Esophagus squamous epithelium (tissue), 5 donors: ENCODE measurements around the gene ZNF189. TPM values are rescaled to one million over a fixed set of nuclear protein-coding genes. Genes with fewer than 3 reads are reported as not detected.

Experiments used
- DNase-seq: peaks from one replicate; lab custom pipeline; 2025; lab: John Stamatoyannopoulos, UW
- H3K27ac ChIP-seq, 4 donors: fragments of 200-600 bp; sonication (generic); one replicate each; pipeline ENCODE4 v1.5.1; 2016 to 2019; ENCODE audit warnings: mild to moderate bottlenecking in 1 of 4
- H3K27me3 ChIP-seq, 4 donors: fragments of 200-600 bp; sonication (generic); 1 replicate in 3 of 4; 2 replicates in 1 of 4; pipeline versions ENCODE4 v1.5.1 to v1.6.0; 2017 to 2021; ENCODE audit warnings: antibody characterized with exemption in 1 of 4
- H3K36me3 ChIP-seq, 3 donors: fragments of 200-600 bp; sonication (generic); one replicate each; pipeline ENCODE4 v1.5.1; 2016 to 2019
- H3K4me1 ChIP-seq, 3 donors: fragments of 200-600 bp; sonication (generic); one replicate each; pipeline ENCODE4 v1.5.1; 2017 to 2019
- H3K4me3 ChIP-seq, 4 donors: fragments of 200-600 bp; sonication (generic); 1 replicate in 3 of 4; 2 replicates in 1 of 4; pipeline ENCODE4 v1.5.1; 2016 to 2019; ENCODE audit warnings: mild to moderate bottlenecking in 2 of 4, moderate library complexity in 1 of 4
- H3K9me3 ChIP-seq, 3 donors: fragments of 200-600 bp; sonication (generic); one replicate each; pipeline ENCODE4 v1.5.1; 2016 to 2019
- POLR2A ChIP-seq, 4 donors: fragments of 450-650 bp; IDR thresholded peaks; one replicate each; pipeline ENCODE4 v1.6.1; 2017; ENCODE audit warnings: antibody characterized with exemption in 4 of 4, mild to moderate bottlenecking in 4 of 4, moderate library complexity in 3 of 4
- WGBS, 2 donors: methylation state at CpG; one replicate each; pipeline ENCODE4 v1.1.5; 2018; 5-methylcytosine and 5-hydroxymethylcytosine counted together
- intact Hi-C: fragments of 100-400 bp; cut with DNase I; formaldehyde crosslinking; loops from one replicate; pipeline ENCODE4 v1.15.0; 2022
- total RNA-seq, 4 donors: library from RNA; depleted of rRNA; stranded (reverse); fragments of >200 nt; gene quantifications; one replicate each; pipeline ENCODE4 v1.1.0, GENCODE V29; 2016
- TF ChIP-seq, protein P1 (sequence below), 6 experiments: fragments of 450-650 bp in 4 of 6; fragments of 200-600 bp in 2 of 6; sonication (generic) in 2 of 6; IDR thresholded peaks; one replicate each; pipeline ENCODE4 v1.5.1; 2016 to 2019; ENCODE audit warnings: antibody characterized with exemption in 6 of 6, mild to moderate bottlenecking in 4 of 6, moderate library complexity in 4 of 6
- donor health status: DM: yes; HTN: yes; CAD: no.

ZNF189 gene
- total RNA-seq = 10 to 100 TPM in 1 of 4 donors, 1 to 10 TPM in 3; 5.0 to 14.7 (median 6.6) TPM

DNA sequence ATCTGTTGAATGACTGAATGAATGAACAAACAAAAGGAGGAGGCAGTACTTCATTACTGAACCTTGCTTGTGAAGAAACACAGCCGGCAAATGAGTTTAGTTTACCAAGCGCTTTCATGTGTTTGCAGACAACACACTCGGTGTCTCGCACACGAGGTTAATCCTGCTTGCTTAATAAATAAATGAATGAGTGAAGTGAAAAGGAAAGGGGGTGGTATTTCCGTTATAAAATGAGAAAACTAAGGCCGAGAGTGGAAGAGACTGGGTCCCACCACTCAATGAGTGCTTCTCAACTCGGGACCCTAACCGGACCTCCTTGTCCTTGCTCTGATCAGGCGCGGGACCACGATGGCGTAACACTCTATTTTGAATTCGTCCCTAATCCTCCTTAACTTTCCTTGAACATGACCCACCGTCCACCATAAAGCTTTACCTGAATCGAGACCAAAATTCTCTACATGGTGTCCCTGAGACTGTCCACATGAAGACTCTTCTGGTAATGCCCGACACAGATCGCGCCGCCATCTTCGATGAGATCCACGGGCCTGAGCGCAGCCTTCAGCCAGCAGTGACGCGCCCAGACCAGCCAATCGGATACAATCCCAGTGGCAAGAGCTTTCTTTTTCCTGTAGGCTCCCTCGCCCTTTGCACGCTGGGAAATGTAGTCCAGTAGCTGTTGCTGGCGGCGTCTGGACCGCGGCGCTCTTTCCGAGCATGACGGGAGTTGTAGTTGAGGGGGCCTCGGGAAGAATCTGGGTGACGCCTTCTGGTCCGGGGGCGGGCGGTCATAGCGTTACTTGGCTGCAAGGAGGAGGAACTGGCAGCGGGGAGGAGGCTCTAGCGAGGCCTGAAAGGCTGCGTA lies at the start of gene ZNF189, which contains the start of gene MRPL50:
ZNF189 (plus strand) TSS at position 784 of the 862 bp plus-strand sequence. CDS start 306 bp downstream, outside the sequence.
MRPL50 (minus strand) TSS at position 551 of the 862 bp plus-strand sequence; CDS start at position 525, 26 bp downstream.
- WGBS, 2 donors = 0 to 1% methylated on average over 27 to 29 of the region's 44 CpGs
- Histone ChIP-seq H3K4me1 (peaks cover 12 to 43% (median 17%) of the 10 kb centered on the region in 3 donors), H3K36me3 (peaks cover 9 to 60% (median 22%) of the 10 kb centered on the region in 3 donors), H3K27ac (peak within 1 kb of the TSS; percentile 85 to 94 (median 90)), H3K4me3 (peak within 1 kb of the TSS; percentile 60 to 84 (median 69)), H3K9me3 (peaks cover 0 to 15% (median 0%) of the 10 kb centered on the region in 3 donors), H3K27me3 (peaks cover 0 to 3% (median 0%) of the 10 kb centered on the region in 4 donors)
- DNase-seq = peak; percentile 91
- intact Hi-C loops = no loop called here
- TF ChIP-seq POLR2A (IDR thresholded peaks at IDR 0.05) = peak in 3 of 4 donors; percentile 41 to 76 (median 66)
- TF ChIP-seq, protein P1, sequence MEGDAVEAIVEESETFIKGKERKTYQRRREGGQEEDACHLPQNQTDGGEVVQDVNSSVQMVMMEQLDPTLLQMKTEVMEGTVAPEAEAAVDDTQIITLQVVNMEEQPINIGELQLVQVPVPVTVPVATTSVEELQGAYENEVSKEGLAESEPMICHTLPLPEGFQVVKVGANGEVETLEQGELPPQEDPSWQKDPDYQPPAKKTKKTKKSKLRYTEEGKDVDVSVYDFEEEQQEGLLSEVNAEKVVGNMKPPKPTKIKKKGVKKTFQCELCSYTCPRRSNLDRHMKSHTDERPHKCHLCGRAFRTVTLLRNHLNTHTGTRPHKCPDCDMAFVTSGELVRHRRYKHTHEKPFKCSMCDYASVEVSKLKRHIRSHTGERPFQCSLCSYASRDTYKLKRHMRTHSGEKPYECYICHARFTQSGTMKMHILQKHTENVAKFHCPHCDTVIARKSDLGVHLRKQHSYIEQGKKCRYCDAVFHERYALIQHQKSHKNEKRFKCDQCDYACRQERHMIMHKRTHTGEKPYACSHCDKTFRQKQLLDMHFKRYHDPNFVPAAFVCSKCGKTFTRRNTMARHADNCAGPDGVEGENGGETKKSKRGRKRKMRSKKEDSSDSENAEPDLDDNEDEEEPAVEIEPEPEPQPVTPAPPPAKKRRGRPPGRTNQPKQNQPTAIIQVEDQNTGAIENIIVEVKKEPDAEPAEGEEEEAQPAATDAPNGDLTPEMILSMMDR (IDR thresholded peaks at IDR 0.05) = peak in 1 of 6 experiments; percentile 19

DNA sequence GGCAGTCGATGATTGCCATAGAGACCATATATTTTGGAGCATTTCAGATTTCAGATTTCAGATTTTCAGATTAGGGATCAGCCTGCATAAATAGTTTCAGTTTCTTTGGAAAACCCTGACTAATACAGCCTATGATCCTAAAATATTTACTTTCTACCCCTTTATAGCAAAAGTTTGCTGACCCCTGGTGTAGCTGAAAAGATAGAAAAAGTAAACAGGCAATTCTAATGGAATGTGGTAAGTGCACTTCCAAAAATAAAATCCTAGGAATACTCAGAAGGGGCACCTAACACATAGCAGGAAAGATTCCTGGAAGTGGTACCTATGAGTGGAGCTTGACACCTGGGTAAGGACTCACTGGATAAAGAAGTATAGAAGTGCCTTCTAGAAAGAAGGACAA lies 48.4 kb upstream of the ZNF189 start:
- 71 to 88% methylated on average over 1 of the region's 1 CpG for WGBS, 2 donors
- no peaks in the 10 kb centered on the region for H3K36me3 ChIP-seq
- H3K27me3 ChIP-seq = no peaks in the 10 kb centered on the region
- no peaks in the 10 kb centered on the region for H3K4me1 ChIP-seq
- H3K4me3 ChIP-seq = no peak overlapping the region
- no peak overlapping the region for H3K27ac ChIP-seq
- no peak for DNase-seq
- TF ChIP-seq POLR2A (IDR thresholded peaks at IDR 0.05) = no peak
- TF ChIP-seq, protein P1 (IDR thresholded peaks at IDR 0.05) = no peak
- no peaks in the 10 kb centered on the region for H3K9me3 ChIP-seq
- intact Hi-C loops = no loop called here

DNA sequence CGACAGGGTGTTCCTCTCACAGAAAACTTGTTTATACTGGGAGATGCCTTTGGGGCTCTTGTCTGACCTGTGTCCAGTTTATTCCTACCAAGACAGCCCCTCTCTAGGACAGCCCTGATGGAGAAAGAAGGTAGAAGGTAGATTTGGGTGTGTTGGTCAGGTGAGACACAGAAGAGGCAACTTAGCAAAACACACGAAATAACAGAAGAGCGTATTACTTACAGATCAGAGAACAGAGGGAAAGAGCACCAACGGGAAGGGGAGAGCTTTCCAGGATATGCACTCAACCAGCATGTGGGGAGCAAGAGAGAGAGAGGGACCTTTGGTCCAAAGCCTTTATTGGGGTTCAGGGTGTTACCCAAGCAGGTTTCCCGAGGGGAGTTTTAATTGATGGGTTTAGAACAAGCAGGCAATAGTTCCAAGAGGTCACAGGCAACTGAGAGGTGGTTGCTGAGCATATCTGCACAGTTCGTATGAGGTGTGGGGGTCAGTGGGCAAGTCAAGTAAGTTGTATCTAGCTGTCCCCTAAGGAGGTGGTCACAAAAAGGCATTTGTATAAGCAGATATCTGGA lies 45.7 kb upstream of the ZNF189 start:
- Histone ChIP-seq H3K27ac (no peak overlapping the region), H3K4me1 (no peaks in the 10 kb centered on the region), H3K27me3 (no peaks in the 10 kb centered on the region), H3K9me3 (no peaks in the 10 kb centered on the region), H3K36me3 (no peaks in the 10 kb centered on the region), H3K4me3 (no peak overlapping the region)
- no peak for DNase-seq
- 75 to 85% methylated on average over 6 of the region's 6 CpGs for WGBS, 2 donors
- intact Hi-C loops = no loop called here
- TF ChIP-seq POLR2A (IDR thresholded peaks at IDR 0.05) = no peak
- TF ChIP-seq, protein P1 (IDR thresholded peaks at IDR 0.05) = no peak

DNA sequence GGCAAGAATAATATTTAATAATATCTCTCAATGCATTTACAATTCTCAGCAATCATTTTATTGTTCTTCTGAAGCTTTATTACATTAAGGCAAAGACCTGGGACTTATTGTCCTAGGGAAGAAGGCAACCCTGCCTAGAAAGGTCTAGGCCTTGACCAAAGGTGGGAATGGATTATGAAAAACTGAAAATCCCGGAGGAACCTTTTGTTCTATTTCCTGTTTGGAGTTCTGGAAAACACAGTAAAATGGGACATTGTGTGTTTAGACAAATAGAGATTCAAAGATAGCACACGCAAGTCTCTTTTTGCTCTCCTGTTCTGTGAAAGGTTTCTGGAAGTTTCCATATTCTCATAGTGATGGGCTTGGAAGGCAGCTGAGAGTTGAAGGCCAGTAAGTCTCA lies 45.0 kb upstream of the ZNF189 start:
- TF ChIP-seq, protein P1 (IDR thresholded peaks at IDR 0.05) = no peak
- TF ChIP-seq POLR2A (IDR thresholded peaks at IDR 0.05) = no peak
- no peaks in the 10 kb centered on the region for H3K27me3 ChIP-seq
- intact Hi-C loops = no loop called here
- no peaks in the 10 kb centered on the region for H3K4me1 ChIP-seq
- no peaks in the 10 kb centered on the region for H3K9me3 ChIP-seq
- H3K36me3 ChIP-seq = no peaks in the 10 kb centered on the region
- WGBS, 2 donors = 75 to 80% methylated on average over 2 of the region's 2 CpGs
- H3K4me3 ChIP-seq = no peak overlapping the region
- H3K27ac ChIP-seq = no peak overlapping the region
- no peak for DNase-seq
